NCI-H187 treated with DMSO at 0.1 percent for 48 hours (cell line): ENCODE measurements around the gene FOLR2.

Experiments
- DNase-seq: peaks from one replicate; lab custom pipeline; 2025; lab: John Stamatoyannopoulos, UW

FOLR2 gene

DNA sequence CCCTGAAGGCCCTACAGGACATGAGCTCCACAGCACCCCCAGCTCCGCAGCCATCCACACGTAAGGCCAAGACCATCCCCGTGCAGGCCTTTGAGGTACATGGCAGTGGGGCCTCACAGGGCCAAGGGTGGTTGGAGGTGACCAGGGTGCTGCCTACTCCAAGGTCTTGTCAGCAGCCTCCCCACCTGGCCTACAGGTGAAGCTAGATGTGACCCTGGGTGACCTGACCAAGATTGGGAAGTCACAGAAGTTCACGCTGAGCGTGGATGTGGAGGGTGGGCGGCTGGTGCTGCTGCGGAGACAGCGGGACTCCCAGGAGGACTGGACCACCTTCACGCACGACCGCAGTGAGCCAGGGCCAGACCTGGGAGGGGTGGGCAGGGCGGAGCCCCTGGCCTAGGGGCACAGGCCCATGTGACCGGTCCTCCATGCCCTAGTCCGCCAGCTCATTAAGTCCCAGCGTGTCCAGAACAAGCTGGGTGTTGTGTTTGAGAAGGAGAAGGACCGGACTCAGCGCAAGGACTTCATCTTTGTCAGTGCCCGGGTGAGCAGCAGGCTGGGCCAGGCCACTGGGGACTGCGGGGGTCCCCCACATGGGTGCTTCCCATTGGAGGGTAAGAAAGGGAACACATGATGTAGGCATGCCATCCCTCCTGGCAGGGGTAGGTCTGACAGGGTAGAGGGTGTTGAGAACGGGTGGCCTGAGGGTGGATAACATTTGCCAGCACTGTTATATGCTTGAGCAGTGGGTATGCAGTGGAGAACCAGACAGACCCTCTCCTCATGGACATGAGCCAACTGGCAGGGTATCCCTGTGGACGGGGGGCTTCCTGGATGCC lies 13.6 kb downstream of the FOLR2 start:
- no peak for DNase-seq

GRCh38 chr11:72230764-72231365 lies 14.3 kb downstream of the FOLR2 start:
- no peak for DNase-seq

DNA sequence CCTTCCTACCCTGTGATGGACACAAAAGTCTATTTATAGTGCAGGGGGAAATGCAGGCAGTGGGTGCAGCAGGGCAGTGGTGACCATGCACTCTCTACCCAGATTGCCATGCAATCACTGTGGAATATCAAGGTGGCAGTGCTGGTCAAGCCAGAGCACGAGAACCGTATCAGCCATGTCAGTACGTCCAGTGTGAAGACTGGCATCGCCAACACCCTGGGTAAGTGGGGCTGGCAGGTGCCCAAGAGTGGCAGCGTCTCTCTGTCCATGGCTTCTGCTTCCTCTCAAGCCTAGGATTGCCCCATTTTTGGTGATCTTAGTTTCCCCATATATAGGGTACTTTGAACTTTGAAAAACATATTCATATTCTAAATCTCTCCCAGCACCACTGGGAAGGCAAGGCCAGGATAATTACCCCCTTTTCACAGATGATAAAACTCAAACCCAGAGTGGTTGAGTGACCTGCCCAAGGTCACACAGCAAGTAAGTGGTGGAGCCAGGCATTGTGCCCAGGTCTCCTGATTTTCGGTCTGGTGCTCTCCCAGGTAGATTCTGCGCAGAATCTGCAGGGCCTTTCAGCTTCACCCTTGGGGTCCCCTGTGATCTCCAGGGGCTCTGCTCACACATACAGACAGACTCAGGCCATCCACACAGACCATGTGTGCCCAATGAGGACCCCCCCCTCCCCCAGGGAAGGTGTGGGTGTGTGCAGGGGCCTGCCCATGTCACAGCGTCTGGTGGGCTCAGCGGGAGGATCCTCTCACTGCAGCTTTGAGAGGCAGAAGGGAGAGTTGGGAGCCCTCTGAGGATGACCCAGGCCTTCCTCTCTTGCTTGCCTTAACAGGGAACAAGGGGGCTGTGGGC lies 15.0 kb downstream of the FOLR2 start:
- no peak for DNase-seq

DNA sequence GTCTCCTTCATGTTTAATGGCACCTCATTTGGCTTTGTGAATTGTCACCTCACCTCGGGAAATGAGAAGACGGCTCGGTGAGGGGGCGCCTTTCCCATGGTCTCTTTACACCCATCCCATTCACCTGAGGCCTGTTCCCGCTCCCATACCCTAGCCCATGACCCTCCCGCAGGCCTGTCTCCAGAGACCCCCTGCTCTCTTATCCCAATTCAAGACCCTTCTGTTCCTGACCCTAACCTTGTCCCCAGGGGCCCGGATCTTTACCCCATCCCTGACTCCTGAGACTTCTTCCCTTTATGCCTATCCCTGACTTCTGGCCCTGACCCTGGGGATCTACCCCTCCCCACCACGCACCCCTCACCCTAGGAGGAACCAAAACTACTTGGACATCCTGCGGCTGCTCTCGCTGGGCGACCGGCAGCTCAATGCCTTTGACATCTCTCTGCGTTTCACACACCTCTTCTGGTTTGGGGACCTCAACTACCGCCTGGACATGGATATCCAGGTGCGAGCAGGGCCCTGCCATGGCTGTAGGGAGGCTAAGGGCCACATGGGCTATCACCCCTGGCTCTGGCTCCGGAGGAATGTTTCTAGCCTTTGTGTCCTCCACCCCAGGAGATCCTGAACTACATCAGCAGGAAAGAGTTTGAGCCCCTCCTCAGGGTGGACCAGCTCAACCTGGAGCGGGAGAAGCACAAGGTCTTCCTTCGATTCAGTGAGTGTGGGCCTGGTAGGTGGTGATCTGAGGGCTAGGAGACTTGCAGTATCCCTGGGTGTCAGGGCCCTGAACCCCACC lies 15.9 kb downstream of the FOLR2 start:
- no peak for DNase-seq

- DNase-seq: no peak
These were observed 16.6 kb downstream of the FOLR2 start for GRCh38 chr11:72233056-72233772.

GRCh38 chr11:72233773-72234513 lies 17.3 kb downstream of the FOLR2 start:
- no peak for DNase-seq

- no peak for DNase-seq
These were observed 17.9 kb downstream of the FOLR2 start for GRCh38 chr11:72234514-72234830.

DNA sequence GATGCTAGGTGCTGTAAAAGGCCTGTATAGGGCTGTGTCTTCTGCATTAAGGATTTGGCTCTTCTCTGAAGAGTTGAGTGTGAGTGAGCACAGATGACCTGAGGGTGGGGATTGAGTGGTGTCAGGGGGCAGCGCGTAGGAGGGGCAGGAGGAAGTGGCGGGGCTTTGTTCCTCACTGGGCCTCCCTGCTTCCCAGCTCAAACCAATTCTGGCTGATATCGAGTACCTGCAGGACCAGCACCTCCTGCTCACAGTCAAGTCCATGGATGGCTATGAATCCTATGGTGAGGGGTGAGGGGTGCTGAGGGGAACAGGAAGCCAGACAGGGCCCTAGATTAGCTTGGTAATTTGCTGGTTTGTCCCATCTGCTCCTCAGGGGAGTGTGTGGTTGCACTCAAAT lies 18.3 kb downstream of the FOLR2 start:
- no peak for DNase-seq

DNA sequence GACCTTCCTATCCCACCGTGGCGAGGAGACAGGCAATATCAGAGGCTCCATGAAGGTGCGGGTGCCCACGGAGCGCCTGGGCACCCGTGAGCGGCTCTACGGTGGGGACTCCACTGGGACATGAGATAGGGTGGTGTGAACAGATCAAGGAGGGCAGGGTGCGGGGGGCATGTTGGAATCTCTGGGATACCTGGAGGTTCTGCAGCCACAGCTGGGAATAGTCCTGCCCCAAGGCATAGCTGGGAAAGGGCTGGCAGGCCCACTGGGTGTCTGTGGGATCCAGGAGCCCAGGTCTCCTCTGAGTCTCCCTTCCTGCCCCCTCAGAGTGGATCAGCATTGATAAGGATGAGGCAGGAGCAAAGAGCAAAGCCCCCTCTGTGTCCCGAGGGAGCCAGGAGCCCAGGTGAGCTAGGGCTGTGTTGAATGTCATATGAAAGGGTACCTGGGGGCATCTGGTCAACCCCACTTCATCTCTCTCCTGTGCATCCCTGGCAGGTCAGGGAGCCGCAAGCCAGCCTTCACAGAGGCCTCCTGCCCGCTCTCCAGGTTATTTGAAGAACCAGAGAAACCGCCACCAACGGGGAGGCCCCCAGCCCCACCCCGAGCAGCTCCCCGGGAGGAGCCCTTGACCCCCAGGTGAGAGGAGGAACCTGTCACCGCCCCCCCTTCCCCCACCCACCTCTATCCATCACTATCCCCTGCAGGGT lies 18.9 kb downstream of the FOLR2 start:
- DNase-seq: no peak

- DNase-seq: no peak
These were observed 19.6 kb downstream of the FOLR2 start for GRCh38 chr11:72236083-72236697.

DNA sequence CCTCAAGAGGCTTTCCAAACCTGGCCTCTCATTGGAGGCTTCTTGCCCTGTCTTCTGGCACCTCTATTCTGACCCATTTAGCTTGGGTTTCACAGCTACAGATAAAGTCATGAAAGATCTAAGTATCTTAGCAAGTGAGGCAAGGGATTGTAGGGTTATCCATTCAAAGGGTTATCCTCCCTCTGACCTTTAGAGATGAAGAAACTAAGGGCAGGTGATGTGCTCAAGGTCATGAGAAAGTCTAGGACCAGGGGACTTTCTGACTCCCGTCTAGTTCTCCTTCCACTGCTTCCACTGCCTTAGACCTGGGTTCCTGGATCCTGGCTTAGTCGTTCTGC lies 20.1 kb downstream of the FOLR2 start:
- no peak for DNase-seq

GRCh38 chr11:72237112-72237931 lies 20.7 kb downstream of the FOLR2 start:
- no peak for DNase-seq

GRCh38 chr11:72238040-72238450 lies 21.5 kb downstream of the FOLR2 start:
- no peak for DNase-seq

- DNase-seq: no peak
These were observed 22.1 kb downstream of the FOLR2 start for GRCh38 chr11:72238492-72239312.

- DNase-seq: no peak
These were observed 22.8 kb downstream of the FOLR2 start for GRCh38 chr11:72239313-72239848.

GRCh38 chr11:72239849-72240460 lies 23.4 kb downstream of the FOLR2 start:
- DNase-seq: no peak
